ENCODE data around the gene NCR2. TPM values are rescaled to one million over a fixed set of nuclear protein-coding genes. Genes with fewer than 3 reads are reported as not detected.

The NCR2 gene
- total RNA-seq, 1 experiment from 2014 or later, result not detected

DNA sequence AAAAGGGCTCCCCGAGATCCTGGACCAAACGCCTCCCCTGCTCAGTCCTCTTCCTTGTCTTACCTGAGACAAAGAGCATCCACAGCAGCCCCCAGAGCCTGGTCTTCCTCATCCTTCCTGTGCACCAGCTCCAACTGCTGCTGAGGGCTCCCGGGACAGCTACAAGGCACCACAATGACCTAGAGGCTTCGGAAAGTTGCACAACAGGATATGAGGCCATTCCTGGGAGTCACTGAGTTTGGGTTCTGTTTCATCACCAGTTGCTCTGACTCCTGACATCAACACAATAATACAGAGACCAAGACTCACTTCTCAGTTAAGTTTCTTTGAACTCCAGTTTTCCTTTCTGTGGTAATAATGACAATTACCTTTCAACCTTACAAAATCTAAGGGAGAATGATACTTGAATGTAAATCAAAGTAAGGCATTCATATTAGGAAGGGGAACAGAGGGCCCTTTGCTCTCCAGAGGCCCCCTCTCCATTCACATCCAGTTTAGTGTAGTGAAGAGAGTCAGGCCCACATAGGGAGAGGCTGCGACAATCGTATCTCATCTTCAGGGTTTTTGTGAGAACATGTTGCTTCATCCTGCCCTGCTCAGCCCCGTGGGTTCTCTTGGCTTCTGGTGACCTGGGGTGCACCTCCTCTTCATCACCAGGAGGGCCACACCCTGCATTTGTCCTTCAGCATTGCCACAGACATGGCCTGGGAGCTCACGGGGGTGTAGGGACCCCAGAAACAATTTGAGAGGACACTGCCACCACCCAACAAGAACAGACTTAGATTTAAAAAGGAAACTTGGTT lies 48.7 kb upstream of the NCR2 start, which contains the start of gene TREM1:
TREM1 (minus strand) TSS at position 139 of the 803 bp plus-strand sequence; CDS start at position 112, 27 bp downstream.
- POLR2A ChIA-PET, result no interaction called here
- DNase-seq (ENCODE audit: low read depth, low spot score) (no peak), ATAC-seq (no peak)
- Histone ChIP-seq H3K27me3 (ENCODE audit: insufficient read depth, low read length) (no peaks in the 10 kb centered on the region), H3K9me3 (ENCODE audit: control insufficient read depth in 1 of 2, insufficient read depth in 1 of 2, low read depth in 1 of 2, low read length in 2 of 2) (no peaks in the 10 kb centered on the region), H2AFZ (ENCODE audit: low read depth, low read length, poor library complexity, severe bottlenecking) (no peak within 1 kb of the TSS), H3K4me1 (ENCODE audit: control insufficient read depth in 1 of 2, insufficient read depth in 2 of 2, low read length in 2 of 2) (no peaks in the 10 kb centered on the region), H3K4me2 (ENCODE audit: low read length) (no peak within 1 kb of the TSS), H3K36me3 (ENCODE audit: control insufficient read depth in 1 of 2, insufficient read depth in 2 of 2, low read length in 2 of 2) (no peaks in the 10 kb centered on the region), H3K9me2 (ENCODE audit: insufficient read depth) (no peaks in the 10 kb centered on the region), H3K27ac (ENCODE audit: low read depth, low read length) (no peak within 1 kb of the TSS), H3K79me2 (ENCODE audit: insufficient read depth, low read length) (no peaks in the 10 kb centered on the region), H3K9ac (ENCODE audit: low read length) (no peak within 1 kb of the TSS), H3K4me3 (replicated peaks in 1 of 2; ENCODE audit: low read depth in 1 of 2, low read length in 2 of 2) (no peak within 1 kb of the TSS), H4K20me1 (ENCODE audit: insufficient read depth) (no peaks in the 10 kb centered on the region)
- CTCF ChIA-PET, result interaction anchor here (2.1 kb wide), 1 partner anchor 8 kb away, joined by 9 read pairs; no protein-coding TSS in a partner anchor
- TF ChIP-seq ELF1 (IDR thresholded peaks at IDR 0.05; ENCODE audit: borderline replicate concordance, low read depth) (no peak), FOSL1 (IDR thresholded peaks at IDR 0.05; ENCODE audit: low read depth) (no peak), ZNF274 (IDR thresholded peaks at IDR 0.05; ENCODE audit: low read depth, low read length) (no peak)
- BruUV-seq (replicated peaks), result no TSS peak
- RAD21 ChIA-PET (ENCODE audit: low non-redundant PET in 1 of 2, low total read pairs in 2 of 2, uncharacterized antibody in 2 of 2, unreplicated experiment in 2 of 2), result no interaction called here
- intact Hi-C loops (cut with micrococcal nuclease), result no loop called here

GRCh38 chr6:41288030-41288753 lies 47.2 kb upstream of the NCR2 start:
- DNase-seq (ENCODE audit: low read depth, low spot score), result no peak
- CTCF ChIA-PET, result interaction anchor here (0.7 to 2.1 kb wide), 2 partner anchors 9 to 18 kb away, joined by 3 to 9 read pairs; no protein-coding TSS in a partner anchor
- Histone ChIP-seq H3K4me1 (ENCODE audit: control insufficient read depth in 1 of 2, insufficient read depth in 2 of 2, low read length in 2 of 2) (no peaks in the 10 kb centered on the region), H3K4me3 (replicated peaks in 1 of 2; ENCODE audit: low read depth in 1 of 2, low read length in 2 of 2) (no peak overlapping the region), H3K27ac (ENCODE audit: low read depth, low read length) (no peak overlapping the region), H3K27me3 (ENCODE audit: insufficient read depth, low read length) (no peaks in the 10 kb centered on the region), H4K20me1 (ENCODE audit: insufficient read depth) (no peaks in the 10 kb centered on the region), H3K36me3 (ENCODE audit: control insufficient read depth in 1 of 2, insufficient read depth in 2 of 2, low read length in 2 of 2) (no peaks in the 10 kb centered on the region), H3K79me2 (ENCODE audit: insufficient read depth, low read length) (no peaks in the 10 kb centered on the region), H3K9ac (ENCODE audit: low read length) (no peak overlapping the region), H3K4me2 (ENCODE audit: low read length) (no peak overlapping the region), H3K9me2 (ENCODE audit: insufficient read depth) (no peaks in the 10 kb centered on the region; the same call in 1 of the 2 replicates), H3K9me3 (ENCODE audit: control insufficient read depth in 1 of 2, insufficient read depth in 1 of 2, low read depth in 1 of 2, low read length in 2 of 2) (no peaks in the 10 kb centered on the region), H2AFZ (ENCODE audit: low read depth, low read length, poor library complexity, severe bottlenecking) (no peak overlapping the region)
- no TSS peak for BruUV-seq (replicated peaks)
- intact Hi-C loops (cut with micrococcal nuclease), result no loop called here
- POLR2A ChIA-PET, result no interaction called here
- ATAC-seq, result no peak
- RAD21 ChIA-PET (ENCODE audit: low non-redundant PET in 1 of 2, low total read pairs in 2 of 2, uncharacterized antibody in 2 of 2, unreplicated experiment in 2 of 2), result no interaction called here
- TF ChIP-seq CEBPB (IDR thresholded peaks at IDR 0.05; ENCODE audit: low read depth), result no peak
- no peak for TF ChIP-seq EZH2phosphoT487 (IDR thresholded peaks at IDR 0.05; ENCODE audit: borderline replicate concordance)
- TF ChIP-seq ELF1 (IDR thresholded peaks at IDR 0.05; ENCODE audit: borderline replicate concordance, low read depth), result no peak
- TF ChIP-seq, protein P1, sequence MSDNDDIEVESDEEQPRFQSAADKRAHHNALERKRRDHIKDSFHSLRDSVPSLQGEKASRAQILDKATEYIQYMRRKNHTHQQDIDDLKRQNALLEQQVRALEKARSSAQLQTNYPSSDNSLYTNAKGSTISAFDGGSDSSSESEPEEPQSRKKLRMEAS (IDR thresholded peaks at IDR 0.05), result no peak
- TF ChIP-seq, protein P2, sequence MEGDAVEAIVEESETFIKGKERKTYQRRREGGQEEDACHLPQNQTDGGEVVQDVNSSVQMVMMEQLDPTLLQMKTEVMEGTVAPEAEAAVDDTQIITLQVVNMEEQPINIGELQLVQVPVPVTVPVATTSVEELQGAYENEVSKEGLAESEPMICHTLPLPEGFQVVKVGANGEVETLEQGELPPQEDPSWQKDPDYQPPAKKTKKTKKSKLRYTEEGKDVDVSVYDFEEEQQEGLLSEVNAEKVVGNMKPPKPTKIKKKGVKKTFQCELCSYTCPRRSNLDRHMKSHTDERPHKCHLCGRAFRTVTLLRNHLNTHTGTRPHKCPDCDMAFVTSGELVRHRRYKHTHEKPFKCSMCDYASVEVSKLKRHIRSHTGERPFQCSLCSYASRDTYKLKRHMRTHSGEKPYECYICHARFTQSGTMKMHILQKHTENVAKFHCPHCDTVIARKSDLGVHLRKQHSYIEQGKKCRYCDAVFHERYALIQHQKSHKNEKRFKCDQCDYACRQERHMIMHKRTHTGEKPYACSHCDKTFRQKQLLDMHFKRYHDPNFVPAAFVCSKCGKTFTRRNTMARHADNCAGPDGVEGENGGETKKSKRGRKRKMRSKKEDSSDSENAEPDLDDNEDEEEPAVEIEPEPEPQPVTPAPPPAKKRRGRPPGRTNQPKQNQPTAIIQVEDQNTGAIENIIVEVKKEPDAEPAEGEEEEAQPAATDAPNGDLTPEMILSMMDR (IDR thresholded peaks at IDR 0.05 in 2 of 3, conservative IDR thresholded peaks at IDR 0.05 in 1 of 3; ENCODE audit: borderline replicate concordance in 1 of 3, insufficient read depth in 1 of 3, low read depth in 2 of 3, low read length in 2 of 3), result no peak
- TF ChIP-seq, protein P3, sequence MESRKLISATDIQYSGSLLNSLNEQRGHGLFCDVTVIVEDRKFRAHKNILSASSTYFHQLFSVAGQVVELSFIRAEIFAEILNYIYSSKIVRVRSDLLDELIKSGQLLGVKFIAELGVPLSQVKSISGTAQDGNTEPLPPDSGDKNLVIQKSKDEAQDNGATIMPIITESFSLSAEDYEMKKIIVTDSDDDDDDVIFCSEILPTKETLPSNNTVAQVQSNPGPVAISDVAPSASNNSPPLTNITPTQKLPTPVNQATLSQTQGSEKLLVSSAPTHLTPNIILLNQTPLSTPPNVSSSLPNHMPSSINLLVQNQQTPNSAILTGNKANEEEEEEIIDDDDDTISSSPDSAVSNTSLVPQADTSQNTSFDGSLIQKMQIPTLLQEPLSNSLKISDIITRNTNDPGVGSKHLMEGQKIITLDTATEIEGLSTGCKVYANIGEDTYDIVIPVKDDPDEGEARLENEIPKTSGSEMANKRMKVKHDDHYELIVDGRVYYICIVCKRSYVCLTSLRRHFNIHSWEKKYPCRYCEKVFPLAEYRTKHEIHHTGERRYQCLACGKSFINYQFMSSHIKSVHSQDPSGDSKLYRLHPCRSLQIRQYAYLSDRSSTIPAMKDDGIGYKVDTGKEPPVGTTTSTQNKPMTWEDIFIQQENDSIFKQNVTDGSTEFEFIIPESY (IDR thresholded peaks at IDR 0.05; ENCODE audit: extremely low read depth, insufficient replicate concordance, low read length), result no peak
- no peak for TF ChIP-seq JUND (IDR thresholded peaks at IDR 0.05)
- TF ChIP-seq, protein P4, sequence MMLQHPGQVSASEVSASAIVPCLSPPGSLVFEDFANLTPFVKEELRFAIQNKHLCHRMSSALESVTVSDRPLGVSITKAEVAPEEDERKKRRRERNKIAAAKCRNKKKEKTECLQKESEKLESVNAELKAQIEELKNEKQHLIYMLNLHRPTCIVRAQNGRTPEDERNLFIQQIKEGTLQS (IDR thresholded peaks at IDR 0.05), result no peak
- no peak for TF ChIP-seq FOSL1 (IDR thresholded peaks at IDR 0.05; ENCODE audit: low read depth)
- no peak for TF ChIP-seq TCF7L2 (IDR thresholded peaks at IDR 0.05; ENCODE audit: borderline replicate concordance, extremely low read depth, insufficient read depth, insufficient read length)
- TF ChIP-seq ZNF274 (IDR thresholded peaks at IDR 0.05; ENCODE audit: low read depth, low read length), result no peak
- TF ChIP-seq SP1 (IDR thresholded peaks at IDR 0.05; ENCODE audit: low read depth), result no peak
- TF ChIP-seq EGR1 (IDR thresholded peaks at IDR 0.05; ENCODE audit: low read depth), result no peak
